Lower leg skin (tissue), 4 donors: ENCODE data around the gene RELL1. TPM values are rescaled to one million over a fixed set of nuclear protein-coding genes. Genes with fewer than 3 reads are reported as not detected.

Experiments
- DNase-seq, 2 donors: peaks; one replicate each; pipeline ENCODE4 v3.0.0-alpha.2; 2019; ENCODE audit warnings: low spot score in 2 of 2
- H3K4me3 ChIP-seq: fragments of 200-600 bp; sonication (generic); 2 replicates; pipeline ENCODE4 v1.5.1; 2017; ENCODE audit warnings: mild to moderate bottlenecking, low read depth; ENCODE audit not compliant: poor library complexity, severe bottlenecking
- CTCF ChIP-seq, 3 donors: fragments of 450-650 bp; IDR thresholded peaks; one replicate each; pipeline ENCODE4 v1.5.1; 2016; ENCODE audit warnings: antibody characterized with exemption in 3 of 3, mild to moderate bottlenecking in 3 of 3, moderate library complexity in 2 of 3
- POLR2A ChIP-seq, 2 donors: fragments of 450-650 bp; IDR thresholded peaks; one replicate each; pipeline ENCODE4 v1.6.1; 2016 to 2017; ENCODE audit warnings: antibody characterized with exemption in 2 of 2, mild to moderate bottlenecking in 1 of 2, moderate library complexity in 1 of 2
- WGBS, 2 donors: methylation state at CpG; one replicate each; pipeline ENCODE4 v1.1.5; 2018; 5-methylcytosine and 5-hydroxymethylcytosine counted together
- intact Hi-C: fragments of 100-400 bp; cut with DNase I; formaldehyde crosslinking; loops from one replicate; pipeline ENCODE4 v1.15.0; 2023; ENCODE audit warnings: low total_unique reads
- total RNA-seq, 4 donors: library from RNA; depleted of rRNA; stranded (reverse); fragments of >200 nt; gene quantifications; one replicate each; pipeline ENCODE4 v1.1.0, GENCODE V29; 2016

Gene RELL1
- total RNA-seq, 4 donors from 2014 or later = 66.5 to 78.6 (median 73.7) TPM

GRCh38 chr4:37662861-37663390 lies 23.2 kb downstream of the RELL1 start:
- intact Hi-C loops = no loop called here
- no peak for DNase-seq
- H3K4me3 ChIP-seq = no peak overlapping the region
- TF ChIP-seq CTCF (IDR thresholded peaks at IDR 0.05) = no peak
- no peak for TF ChIP-seq POLR2A (IDR thresholded peaks at IDR 0.05)
- 71 to 81% methylated on average over 5 of the region's 5 CpGs for WGBS, 2 donors

GRCh38 chr4:37662251-37662650 lies 23.9 kb downstream of the RELL1 start:
- TF ChIP-seq CTCF (IDR thresholded peaks at IDR 0.05) (no peak), POLR2A (IDR thresholded peaks at IDR 0.05) (no peak)
- no peak overlapping the region for H3K4me3 ChIP-seq
- 6 to 24% methylated on average over 1 of the region's 1 CpG for WGBS, 2 donors
- DNase-seq = no peak
- intact Hi-C loops = no loop called here

- DNase-seq = no peak
- 12 to 28% methylated on average over 3 of the region's 3 CpGs for WGBS, 2 donors
- TF ChIP-seq CTCF (IDR thresholded peaks at IDR 0.05) = no peak
- intact Hi-C loops = no loop called here
- no peak overlapping the region for H3K4me3 ChIP-seq
Observed at GRCh38 chr4:37661772-37662171, 24.4 kb downstream of the RELL1 start.

- intact Hi-C loops = no loop called here
- DNase-seq = no peak
- 90 to 93% methylated on average over 3 of the region's 3 CpGs for WGBS, 2 donors
- H3K4me3 ChIP-seq = no peak overlapping the region
- TF ChIP-seq POLR2A (IDR thresholded peaks at IDR 0.05) (no peak), CTCF (IDR thresholded peaks at IDR 0.05) (no peak)
Observed at GRCh38 chr4:37659696-37660095, 26.5 kb downstream of the RELL1 start.

GRCh38 chr4:37656649-37657048 lies 29.5 kb downstream of the RELL1 start:
- intact Hi-C loops = no loop called here
- 93 to 95% methylated on average over 4 of the region's 4 CpGs for WGBS, 2 donors
- TF ChIP-seq POLR2A (IDR thresholded peaks at IDR 0.05) (no peak), CTCF (IDR thresholded peaks at IDR 0.05) (no peak)
- H3K4me3 ChIP-seq = no peak overlapping the region
- no peak for DNase-seq

- TF ChIP-seq POLR2A (IDR thresholded peaks at IDR 0.05) (no peak), CTCF (IDR thresholded peaks at IDR 0.05) (no peak)
- H3K4me3 ChIP-seq = no peak overlapping the region
- intact Hi-C loops = no loop called here
- DNase-seq = no peak
- WGBS, 2 donors = 92 to 93% methylated on average over 1 of the region's 1 CpG
Observed at GRCh38 chr4:37653601-37654000, 32.6 kb downstream of the RELL1 start.
